IPS-18c (cell line): ENCODE measurements around the gene PIR.

Experiments used
- H3K4me3 ChIP-seq: 2 replicates; pipeline ENCODE4 v1.7.0; 2013; ENCODE audit warnings: low read depth, mild to moderate bottlenecking, low read length, moderate library complexity; ENCODE audit not compliant: insufficient read depth
- H3K9me3 ChIP-seq: one replicate; pipeline ENCODE4 v1.6.1; 2013; ENCODE audit warnings: mild to moderate bottlenecking, low read length, moderate library complexity; ENCODE audit not compliant: control insufficient read depth, insufficient read depth

PIR gene

DNA sequence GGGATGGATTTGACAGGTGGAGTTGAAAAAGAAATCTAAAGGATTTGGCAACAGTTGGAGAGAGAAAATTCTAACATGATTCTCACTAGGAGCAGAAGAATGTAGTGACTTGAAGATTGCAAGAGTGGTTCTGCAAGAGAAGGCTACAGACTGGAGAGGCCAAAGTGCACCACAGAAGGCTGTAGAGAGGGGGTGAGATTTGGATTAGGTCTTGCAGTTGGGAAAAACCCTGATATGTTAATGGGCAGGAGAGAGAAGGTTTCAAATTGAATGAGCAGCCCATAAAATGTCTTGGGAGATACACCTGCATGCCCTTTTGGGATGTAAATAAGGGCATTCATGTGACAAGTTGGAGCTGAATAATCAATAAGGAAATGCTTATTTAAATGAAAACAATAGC, 94.3 kb downstream of the PIR start:
- H3K4me3 ChIP-seq = no peak overlapping the region
- no peaks in the 10 kb centered on the region for H3K9me3 ChIP-seq

DNA sequence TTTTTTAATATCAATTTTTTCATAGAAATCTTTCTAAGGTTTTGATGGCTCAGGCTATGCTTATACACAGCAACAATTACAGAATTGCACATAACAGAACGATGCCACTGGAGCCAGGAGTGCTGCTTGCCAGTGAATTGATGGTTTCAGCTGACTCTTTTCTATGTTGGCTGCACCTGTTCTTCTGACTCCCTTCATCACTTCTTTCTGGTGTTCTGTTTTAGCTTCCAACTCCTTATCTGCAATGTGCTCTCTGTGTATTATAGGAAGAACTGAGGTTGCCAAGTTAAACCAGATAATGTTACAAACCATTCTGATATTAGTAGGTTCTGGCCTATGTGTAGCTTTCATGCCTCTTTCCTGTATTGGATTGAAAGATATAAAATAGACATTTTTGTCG, 97.3 kb downstream of the PIR start:
- H3K9me3 ChIP-seq = no peaks in the 10 kb centered on the region

DNA sequence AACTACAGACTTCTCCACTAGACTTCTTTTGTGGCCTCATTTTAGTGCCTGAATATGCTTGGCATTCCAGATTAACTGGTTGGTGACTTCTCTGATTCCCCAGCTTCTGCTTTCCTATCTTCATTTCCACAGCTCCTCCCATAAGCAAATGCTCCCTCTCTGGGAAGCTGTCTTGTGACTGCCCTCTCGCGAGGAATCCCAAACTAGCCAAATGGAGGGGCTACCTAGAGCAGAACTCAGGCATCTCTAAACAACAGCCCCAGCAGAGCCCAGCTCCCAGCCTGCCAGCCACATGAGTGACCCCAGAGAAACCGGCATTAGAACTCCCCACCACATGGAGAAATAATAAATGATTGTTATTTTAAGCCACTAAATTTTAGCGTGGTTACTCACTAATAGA, 101.3 kb downstream of the PIR start:
- H3K9me3 ChIP-seq = no peaks in the 10 kb centered on the region

More for the DNA sequence above, 97.3 kb downstream of the PIR start:
- H3K4me3 ChIP-seq = no peak overlapping the region

DNA sequence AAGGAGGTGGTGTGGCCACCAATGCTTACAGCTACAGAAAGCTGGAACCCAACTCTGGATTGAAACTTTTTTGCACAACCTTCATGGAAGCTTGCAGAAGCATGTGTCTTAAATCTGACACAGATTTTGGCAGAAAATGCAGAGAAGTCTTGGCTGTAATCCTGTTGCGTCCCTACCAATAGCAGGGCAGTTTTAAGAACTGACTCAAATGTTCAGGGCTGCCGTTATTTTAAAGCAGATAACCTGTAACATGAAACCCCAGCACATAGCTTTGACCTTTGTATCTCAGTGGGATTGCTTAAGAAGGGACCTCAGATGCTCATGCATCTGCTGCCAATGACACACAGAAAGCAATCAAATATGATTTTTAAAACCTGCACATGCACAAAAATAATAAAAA, 108.8 kb downstream of the PIR start, which contains the start of gene VEGFD:
VEGFD (minus strand) TSS at position 110 of the 400 bp plus-strand sequence. CDS start 467 bp downstream, outside the sequence.
- no peaks in the 10 kb centered on the region for H3K9me3 ChIP-seq
- H3K4me3 ChIP-seq = no peak within 1 kb of the TSS

More for the DNA sequence above, 101.3 kb downstream of the PIR start:
- H3K4me3 ChIP-seq = no peak overlapping the region

DNA sequence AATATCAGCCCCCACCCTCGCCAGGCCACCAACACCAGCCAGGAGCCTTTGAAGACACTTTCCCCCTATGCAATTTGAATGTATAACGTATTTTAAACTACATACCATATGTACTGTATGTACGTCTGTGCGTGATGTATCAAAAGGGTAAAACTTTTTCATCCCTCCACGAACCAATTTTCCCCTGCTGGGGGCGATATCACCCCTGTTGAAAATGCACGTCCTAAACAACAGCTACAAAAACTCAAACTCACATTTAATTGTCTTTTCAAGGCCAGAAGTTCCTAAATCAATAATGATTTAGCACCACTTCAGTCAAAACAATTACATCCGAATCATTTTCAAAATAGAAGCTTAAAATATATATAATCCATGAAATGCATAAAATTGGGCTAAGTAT, 110.3 kb downstream of the PIR start:
- H3K4me3 ChIP-seq = no peak overlapping the region
- H3K9me3 ChIP-seq = no peaks in the 10 kb centered on the region

DNA sequence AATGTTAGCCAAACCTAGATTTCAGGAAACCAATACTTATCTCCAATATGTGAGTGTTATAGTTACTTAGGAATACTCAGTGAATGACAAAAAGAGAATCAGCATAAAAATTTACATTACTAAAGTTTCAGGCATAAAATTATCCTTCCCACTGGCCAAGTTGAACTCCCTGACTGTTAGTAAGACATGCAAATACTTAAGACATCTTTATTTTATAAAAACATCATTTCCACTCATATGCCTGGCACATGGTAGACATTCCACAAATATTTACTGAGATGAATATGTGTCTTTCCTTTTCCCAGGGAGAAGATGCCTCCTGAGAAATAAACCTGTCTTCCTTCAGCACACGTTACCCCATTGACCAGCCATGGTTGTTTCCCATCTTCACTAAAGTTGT, 116.2 kb downstream of the PIR start:
- Histone ChIP-seq H3K9me3 (no peaks in the 10 kb centered on the region), H3K4me3 (no peak overlapping the region)

DNA sequence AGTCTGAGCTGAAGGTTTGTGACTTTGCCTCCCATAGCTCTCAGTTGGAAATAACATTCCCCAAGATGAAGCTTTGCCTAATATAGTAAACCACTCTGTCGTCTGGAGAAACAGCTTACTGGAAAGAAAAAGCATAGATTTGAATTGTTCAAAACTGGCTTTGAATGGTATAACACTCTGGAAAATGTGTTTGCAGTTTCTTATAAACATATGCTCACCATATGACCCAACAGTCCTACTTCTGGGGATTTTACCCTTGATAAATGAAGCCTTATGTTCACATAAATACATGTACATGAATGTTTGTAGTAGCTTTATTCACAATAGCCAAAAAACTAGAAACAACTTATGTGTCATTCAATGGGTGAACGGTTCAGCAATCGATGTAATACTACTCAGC, 119.2 kb downstream of the PIR start:
- Histone ChIP-seq H3K9me3 (no peaks in the 10 kb centered on the region), H3K4me3 (no peak overlapping the region)

DNA sequence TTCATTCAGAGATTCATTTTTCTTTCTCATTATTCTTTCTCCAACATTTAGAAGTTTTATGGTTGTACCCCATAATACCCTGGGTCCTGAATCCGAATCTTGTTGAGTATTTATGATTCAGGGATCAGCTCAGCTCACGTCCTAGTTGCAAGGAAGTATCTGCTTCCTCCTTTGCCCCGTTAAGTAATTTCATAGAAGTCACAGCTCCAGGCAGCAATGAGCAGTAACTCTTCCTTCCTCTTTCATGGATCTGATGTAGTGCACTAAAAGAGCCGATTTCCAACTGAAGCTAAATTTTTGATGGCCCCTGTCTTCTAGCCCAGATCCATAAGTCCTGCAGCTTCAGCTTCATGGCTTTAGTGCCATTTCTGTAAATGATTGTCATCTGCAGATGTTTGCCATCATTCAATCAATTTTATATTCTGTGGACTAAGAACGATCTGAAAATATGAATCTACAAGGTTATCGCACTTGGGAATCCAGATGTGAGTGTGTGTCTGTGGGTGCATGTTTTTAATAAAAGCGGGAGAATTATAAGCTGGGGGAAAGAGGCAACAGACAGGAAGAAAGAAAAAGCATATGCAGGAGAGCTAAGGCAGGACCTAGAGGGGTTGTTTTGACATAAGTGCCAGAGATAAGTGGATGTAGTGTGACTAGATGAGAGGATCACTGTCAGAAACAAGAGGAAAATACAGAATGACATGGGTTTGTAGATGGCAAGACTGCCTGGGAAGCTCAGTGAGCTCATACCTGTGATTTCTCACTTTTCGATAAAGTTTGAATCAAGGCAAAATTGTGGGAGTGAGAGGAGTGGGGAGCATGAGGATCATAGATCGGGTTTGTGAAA, 126.4 kb downstream of the PIR start:
- no peak overlapping the region for H3K4me3 ChIP-seq

DNA sequence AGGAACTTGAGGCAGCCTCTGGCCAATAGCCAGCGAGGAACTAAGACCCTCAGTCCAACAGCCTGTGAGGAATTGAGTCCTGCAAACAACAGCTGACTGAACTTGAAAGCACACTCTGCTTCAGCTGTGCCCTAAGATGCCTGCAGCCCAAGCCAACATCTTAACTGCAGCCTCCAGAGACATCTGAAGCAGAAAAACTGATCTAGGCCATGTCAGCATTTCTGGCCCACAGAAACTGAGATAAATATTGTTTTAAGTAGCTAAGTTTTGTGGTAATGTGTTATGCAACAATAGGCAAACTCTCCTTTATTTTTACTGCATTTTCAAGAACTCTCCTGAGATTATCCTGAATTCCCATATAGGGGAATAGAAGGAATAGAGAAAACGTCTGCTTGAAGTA, 133.4 kb downstream of the PIR start:
- Histone ChIP-seq H3K4me3 (no peak overlapping the region), H3K9me3 (no peaks in the 10 kb centered on the region)

More for the DNA sequence above, 126.4 kb downstream of the PIR start:
- H3K9me3 ChIP-seq = no peaks in the 10 kb centered on the region

DNA sequence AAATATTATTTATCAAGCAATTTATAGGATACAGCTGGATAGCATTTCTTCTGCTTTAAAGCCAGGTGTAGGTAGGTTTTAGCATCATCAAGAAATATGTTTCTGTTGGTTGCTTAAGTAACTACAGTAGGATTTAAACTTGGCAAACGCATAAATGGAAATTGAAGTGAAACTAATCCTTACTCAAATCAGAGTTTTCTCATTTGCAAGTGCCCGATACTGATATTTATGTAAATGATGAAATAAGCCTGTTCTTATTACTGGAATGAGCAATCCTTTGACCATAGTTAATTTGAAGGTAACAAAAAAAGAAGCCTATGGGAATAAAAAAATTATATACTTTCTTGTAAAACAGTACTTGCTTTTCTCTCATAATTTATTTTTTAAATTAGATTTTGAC, 134.6 kb downstream of the PIR start:
- H3K4me3 ChIP-seq = no peak overlapping the region

DNA sequence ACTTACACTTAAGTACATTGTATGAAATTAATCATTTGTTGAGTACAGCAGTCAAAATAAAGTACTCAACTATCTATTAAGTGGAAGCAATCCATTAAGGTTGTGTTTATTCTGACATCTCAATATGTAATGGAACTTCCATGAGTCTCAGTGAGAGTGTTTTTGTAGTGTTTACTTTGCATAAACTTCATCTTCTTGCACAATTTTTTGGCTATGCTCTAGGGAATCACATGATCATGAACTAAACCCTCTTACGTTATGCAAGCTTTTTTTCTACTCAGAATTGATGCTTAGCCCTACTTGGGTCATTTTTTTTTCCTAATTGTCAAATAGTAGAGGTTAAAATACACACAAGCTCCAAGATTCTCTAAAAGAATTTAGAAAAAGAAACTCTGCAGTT, 136.7 kb downstream of the PIR start:
- no peak overlapping the region for H3K4me3 ChIP-seq
- H3K9me3 ChIP-seq = no peaks in the 10 kb centered on the region

More for the DNA sequence above, 134.6 kb downstream of the PIR start:
- no peaks in the 10 kb centered on the region for H3K9me3 ChIP-seq

DNA sequence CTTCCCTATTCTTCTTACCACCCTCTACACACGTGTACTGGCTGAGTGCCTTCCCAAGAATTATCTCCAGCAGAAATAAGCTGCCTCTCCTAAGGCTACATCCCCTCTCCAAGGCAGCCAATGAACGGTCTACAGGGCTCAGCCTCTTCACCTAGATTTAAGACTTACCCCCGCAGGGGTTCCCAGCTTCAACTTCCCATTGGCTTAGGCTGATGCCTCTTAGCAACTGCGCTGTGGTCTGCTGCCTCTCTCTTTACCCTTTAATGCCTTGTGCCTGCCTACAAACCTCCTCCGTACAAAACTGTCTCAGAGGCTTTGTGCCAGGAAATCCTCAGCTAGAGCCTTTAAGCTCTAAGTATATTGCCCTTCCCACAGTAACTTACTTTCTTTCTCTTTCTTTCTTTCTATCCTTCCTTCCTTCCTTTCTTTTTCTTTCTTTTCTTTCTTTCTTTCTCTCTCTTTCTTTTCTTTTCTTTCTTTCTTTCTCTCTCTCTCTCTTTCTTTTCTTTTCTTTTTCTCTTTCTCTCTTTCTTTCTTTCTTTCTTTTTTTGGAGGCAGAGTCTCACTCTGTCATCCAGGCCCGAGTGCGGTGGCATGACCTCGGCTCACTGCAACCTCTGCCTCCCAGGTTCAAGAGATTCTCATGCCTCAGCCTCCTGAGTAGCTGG, 142.7 kb downstream of the PIR start:
- H3K4me3 ChIP-seq = no peak overlapping the region
- no peaks in the 10 kb centered on the region for H3K9me3 ChIP-seq

DNA sequence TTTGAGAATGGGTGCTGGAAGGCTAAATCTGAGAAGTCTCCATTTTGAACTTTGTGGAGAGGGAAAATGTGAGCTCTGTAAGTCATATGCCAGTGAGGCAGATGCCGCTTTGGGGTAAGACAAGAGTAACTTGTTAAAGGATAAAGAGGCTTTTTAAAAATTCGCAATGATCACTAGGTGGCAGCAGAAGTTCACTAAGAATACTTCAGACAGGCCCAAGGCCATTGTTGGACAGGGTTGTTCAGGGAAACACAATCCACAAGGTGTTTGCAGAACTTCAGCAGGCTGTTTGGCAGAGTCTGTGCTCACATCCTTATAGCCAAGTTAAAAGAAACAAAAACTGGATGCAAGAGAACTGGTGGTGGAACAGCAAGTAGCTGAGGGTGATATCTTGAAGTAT, 144.1 kb downstream of the PIR start:
- Histone ChIP-seq H3K9me3 (no peaks in the 10 kb centered on the region), H3K4me3 (no peak overlapping the region)

DNA sequence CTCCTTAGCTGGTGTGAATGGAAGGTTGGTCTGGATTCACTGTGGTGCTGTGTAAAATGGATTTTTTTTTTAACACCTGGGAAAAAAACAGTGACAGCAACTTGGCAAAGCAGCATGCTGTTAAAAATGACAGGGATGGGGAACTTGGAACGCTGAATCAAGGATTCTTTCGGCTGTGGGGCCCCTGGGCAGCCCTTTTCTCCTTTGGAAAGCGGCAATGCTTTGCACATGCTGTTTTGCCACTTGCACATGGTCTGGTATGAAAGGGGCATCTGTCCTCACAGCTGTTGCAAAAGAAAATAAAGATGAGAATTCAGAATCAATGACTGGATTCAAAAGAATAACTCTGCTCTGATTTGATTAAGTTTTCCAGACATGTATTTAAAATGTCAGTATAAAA, 147.2 kb downstream of the PIR start:
- Histone ChIP-seq H3K4me3 (no peak overlapping the region), H3K9me3 (no peaks in the 10 kb centered on the region)

DNA sequence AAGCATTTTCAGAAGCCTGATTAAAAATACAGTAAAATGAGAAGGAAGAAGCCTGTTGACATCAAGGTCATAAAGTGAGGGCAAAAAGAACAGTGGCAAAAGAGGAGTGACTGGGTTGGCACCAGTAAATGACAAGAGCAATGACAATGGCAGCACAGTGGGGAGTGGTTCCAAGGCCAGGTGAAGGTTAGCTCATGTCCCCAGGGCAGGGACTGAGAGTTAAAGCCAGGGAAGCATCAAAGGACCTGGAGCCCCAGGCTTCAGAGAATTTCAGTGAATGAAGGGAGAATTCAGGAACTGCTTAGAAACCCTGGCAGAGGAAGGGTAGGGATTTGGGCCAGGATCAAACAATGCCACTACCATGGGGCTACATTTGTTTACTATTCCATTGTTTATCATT, 149.0 kb downstream of the PIR start:
- no peak overlapping the region for H3K4me3 ChIP-seq

DNA sequence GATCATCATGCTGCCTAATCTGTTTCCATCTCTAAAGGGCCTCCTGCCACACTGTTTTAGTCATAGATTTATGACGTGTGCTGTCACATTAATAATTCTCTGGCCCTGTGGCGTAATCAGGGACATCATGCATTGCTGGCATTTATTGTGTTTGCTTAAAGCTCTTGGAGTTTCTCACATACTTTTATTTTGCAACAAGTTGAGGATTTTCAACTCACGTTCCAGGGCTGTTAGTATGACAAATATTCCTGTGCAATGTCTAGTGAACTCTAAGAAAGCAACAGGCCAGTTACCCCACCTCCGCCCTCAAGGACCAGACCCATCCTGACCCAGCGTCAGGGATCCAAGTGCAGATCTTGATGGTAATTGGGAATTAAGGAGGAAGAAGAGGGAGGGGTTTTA, 150.1 kb downstream of the PIR start:
- no peak overlapping the region for H3K4me3 ChIP-seq

More for the DNA sequence above, 149.0 kb downstream of the PIR start:
- H3K9me3 ChIP-seq = no peaks in the 10 kb centered on the region

DNA sequence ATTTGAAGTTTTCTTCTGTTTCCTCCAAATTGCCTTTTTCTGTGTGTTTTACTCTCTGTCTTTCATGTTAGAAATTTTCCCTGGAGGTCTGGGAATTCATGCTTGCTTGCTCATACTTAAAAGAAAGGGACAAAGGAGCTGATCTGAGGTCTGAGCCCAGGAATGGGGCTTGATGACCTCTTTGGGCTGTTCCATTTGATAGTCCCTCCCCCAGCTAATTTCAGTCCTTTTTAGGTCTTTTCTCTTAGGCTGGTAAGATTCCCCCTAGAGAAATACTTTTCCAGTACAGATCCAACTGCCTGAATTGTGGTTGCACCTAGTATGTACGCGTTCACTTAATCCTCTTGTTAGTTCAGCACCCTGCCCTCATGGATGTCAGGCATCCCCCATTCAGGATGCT, 152.3 kb downstream of the PIR start:
- Histone ChIP-seq H3K9me3 (no peaks in the 10 kb centered on the region), H3K4me3 (no peak overlapping the region)

More for the DNA sequence above, 150.1 kb downstream of the PIR start:
- no peaks in the 10 kb centered on the region for H3K9me3 ChIP-seq

DNA sequence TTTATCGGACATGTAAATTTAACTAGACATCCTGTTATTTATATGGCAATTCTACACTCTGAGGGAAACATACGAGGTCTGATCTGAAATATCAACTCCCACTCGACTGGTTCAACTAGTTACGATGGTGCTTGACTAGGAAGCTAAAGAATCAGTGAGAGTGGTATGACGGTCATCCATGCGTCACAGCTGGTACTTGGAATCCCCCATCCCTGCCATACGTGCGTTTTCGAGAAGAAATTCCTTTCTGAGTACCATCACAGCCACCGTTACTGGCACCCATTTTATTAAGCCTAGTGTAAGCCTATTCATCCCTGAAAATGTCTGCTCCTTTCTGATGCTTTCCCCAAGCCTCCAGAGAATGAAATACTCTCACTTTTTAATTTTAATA, 157.1 kb downstream of the PIR start:
- H3K4me3 ChIP-seq = peak overlapping the region; percentile 47
- no peaks in the 10 kb centered on the region for H3K9me3 ChIP-seq
